A549 treated with DMSO at 1 μM for 4 hours (cell line): ENCODE measurements around the gene TMEM39A. TPM values are rescaled to one million over a fixed set of nuclear protein-coding genes. Genes with fewer than 3 reads are reported as not detected.

Source experiments
- total RNA-seq: library from RNA; stranded (reverse); fragments of 200-300 nt; extraction: Qiagen RNA extraction; gene quantifications from 5 replicates; pipeline ENCODE4 v1.2.3, GENCODE V29; 2022; ENCODE audit warnings: low read depth

Gene TMEM39A, protein sequence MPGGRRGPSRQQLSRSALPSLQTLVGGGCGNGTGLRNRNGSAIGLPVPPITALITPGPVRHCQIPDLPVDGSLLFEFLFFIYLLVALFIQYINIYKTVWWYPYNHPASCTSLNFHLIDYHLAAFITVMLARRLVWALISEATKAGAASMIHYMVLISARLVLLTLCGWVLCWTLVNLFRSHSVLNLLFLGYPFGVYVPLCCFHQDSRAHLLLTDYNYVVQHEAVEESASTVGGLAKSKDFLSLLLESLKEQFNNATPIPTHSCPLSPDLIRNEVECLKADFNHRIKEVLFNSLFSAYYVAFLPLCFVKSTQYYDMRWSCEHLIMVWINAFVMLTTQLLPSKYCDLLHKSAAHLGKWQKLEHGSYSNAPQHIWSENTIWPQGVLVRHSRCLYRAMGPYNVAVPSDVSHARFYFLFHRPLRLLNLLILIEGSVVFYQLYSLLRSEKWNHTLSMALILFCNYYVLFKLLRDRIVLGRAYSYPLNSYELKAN
- 25.0 to 34.3 TPM (median 31.6 TPM) in 5 replicates for total RNA-seq

DNA sequence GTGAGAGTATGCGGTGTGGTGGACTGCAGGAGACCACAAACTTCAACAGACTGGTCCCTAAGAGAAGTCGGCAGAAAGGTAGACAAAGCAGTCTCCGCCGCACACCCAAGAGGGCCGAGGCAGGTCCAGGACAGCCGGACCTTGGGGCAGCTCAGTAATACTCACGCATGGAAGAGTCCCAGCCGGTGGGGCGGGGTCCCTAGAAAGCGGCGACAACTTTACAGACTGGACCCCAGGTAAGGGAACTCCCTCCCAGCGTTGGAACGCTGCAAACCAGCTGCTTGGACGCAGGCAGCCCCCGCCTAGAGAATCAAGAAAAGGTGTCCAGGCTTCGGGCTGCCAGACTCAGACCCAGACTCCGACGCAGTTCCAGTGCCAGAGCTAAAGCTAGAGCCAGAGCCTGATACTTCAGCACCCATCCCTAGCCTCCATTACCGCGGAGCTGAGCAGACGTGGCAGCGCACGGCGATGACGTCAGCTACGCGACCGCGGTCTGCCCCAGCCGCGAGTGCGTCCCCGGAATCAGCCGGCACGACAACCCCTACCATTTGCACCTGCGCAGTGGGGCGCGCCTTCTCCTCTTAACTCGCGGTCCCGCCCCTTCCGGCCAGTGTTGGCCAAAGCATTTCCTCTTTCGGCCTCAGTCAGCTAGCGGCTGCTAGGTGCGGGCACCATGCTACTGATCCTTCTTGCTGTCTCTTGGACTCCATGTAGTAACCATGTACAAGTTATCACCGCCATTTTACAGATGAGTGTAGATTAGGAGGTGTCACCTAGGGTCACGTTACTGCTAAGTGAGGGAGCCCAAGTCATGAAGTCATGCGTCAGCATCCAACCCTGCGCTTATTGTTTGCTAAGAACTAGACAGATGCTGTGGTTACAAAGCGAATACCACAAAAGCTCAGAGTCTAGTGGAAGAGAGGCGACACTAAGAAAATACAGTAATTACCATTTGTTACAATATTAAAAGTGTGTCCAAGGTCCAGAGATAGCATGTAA is at the start of gene TMEM39A:
TMEM39A (minus strand) TSS at position 445 of the 999 bp plus-strand sequence. CDS start 1,541 bp downstream, outside the sequence.

DNA sequence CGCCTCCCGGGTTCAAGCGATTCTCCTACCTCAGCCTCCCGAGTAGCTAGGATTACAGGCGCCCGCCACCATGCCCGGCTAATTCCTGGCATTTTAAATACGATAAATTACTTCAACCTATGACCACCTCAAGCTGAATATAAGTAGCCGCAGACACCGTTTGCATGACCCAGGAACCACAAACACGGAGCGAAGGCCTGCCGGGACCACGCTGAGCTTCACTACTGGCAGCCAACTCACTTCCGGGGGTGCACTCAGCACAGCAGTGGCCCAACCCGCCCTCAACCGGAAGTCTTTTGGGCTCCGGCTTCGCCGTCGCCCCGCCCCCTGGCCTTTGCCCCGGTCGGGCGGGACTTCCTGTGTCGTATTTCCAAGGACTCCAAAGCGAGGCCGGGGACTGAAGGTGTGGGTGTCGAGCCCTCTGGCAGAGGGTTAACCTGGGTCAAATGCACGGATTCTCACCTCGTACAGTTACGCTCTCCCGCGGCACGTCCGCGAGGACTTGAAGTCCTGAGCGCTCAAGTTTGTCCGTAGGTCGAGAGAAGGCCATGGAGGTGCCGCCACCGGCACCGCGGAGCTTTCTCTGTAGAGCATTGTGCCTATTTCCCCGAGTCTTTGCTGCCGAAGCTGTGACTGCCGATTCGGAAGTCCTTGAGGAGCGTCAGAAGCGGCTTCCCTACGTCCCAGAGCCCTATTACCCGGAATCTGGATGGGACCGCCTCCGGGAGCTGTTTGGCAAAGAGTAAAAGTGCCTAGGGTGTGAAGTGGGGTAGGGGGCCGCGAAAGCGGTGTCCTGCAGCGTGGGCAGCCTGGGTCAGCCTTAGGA is 35.0 kb upstream of the TMEM39A start, which contains the start of gene TIMMDC1:
TIMMDC1 (plus strand) TSS at position 362 of the 826 bp plus-strand sequence; CDS start at position 549, 187 bp downstream.

Other genes starting within 250 kb of the TMEM39A start
- 80.6 to 116 TPM (median 112 TPM) in 5 replicates for gene B4GALT4, start 222.7 kb downstream of the TMEM39A start, total RNA-seq
- gene ARHGAP31, start 169.2 kb downstream of the TMEM39A start, total RNA-seq: 0.94 to 2.0 TPM (median 1.5 TPM) in 5 replicates
- 8.3 to 12.9 TPM (median 10.1 TPM) in 5 replicates for gene POGLUT1, start 5.3 kb upstream of the TMEM39A start, total RNA-seq
- gene TIMMDC1, start 34.9 kb upstream of the TMEM39A start, total RNA-seq: 56.4 to 87.6 TPM (median 82.3 TPM) in 5 replicates
- not detected in 5 replicates for gene CD80, start 96.0 kb upstream of the TMEM39A start, total RNA-seq
- 2.9 to 3.4 TPM (median 3.0 TPM) in 5 replicates for gene ADPRH, start 115.9 kb upstream of the TMEM39A start, total RNA-seq
- gene PLA1A, start 134.3 kb upstream of the TMEM39A start, total RNA-seq: 0.13 to 0.45 TPM (median 0.22 TPM) in 5 replicates
- gene POPDC2, start 197.0 kb upstream of the TMEM39A start, total RNA-seq: 0.16 to 0.99 TPM (median 0.24 TPM) in 4 of 5 replicates, not detected in the other
- 99.7 to 114 TPM (median 106 TPM) in 5 replicates for gene COX17, start 213.8 kb upstream of the TMEM39A start, total RNA-seq
- 0.20 to 0.41 TPM (median 0.32 TPM) in 4 of 5 replicates, not detected in the other for gene CFAP91, start 239.4 kb upstream of the TMEM39A start, total RNA-seq